Measurements from ENCODE around the gene METAP1D. TPM values are rescaled to one million over a fixed set of nuclear protein-coding genes. Genes with fewer than 3 reads are reported as not detected.

Gene METAP1D
- total RNA-seq, 1 donor from 2014 or later, result 8.8 TPM

- Histone ChIP-seq H3K4me3 (no peak overlapping the region), H3K36me3 (no peaks in the 10 kb centered on the region), H3K9me3 (no peaks in the 10 kb centered on the region), H3K4me1 (no peaks in the 10 kb centered on the region), H3K27me3 (no peaks in the 10 kb centered on the region), H3K27ac (no peak overlapping the region)
- no peak for DNase-seq (ENCODE audit: extremely low spot score in 2 of 2)
- intact Hi-C loops (cut with DNase I), result no loop called here
- TF ChIP-seq POLR2A (IDR thresholded peaks at IDR 0.05) (no peak), POLR2AphosphoS5 (IDR thresholded peaks at IDR 0.05; ENCODE audit: insufficient read depth in 1 of 2, low read depth in 1 of 2) (no peak), CTCF (IDR thresholded peaks at IDR 0.05) (no peak)
These were observed 49.1 kb downstream of the METAP1D start for GRCh38 chr2:172048508-172049503.

DNA sequence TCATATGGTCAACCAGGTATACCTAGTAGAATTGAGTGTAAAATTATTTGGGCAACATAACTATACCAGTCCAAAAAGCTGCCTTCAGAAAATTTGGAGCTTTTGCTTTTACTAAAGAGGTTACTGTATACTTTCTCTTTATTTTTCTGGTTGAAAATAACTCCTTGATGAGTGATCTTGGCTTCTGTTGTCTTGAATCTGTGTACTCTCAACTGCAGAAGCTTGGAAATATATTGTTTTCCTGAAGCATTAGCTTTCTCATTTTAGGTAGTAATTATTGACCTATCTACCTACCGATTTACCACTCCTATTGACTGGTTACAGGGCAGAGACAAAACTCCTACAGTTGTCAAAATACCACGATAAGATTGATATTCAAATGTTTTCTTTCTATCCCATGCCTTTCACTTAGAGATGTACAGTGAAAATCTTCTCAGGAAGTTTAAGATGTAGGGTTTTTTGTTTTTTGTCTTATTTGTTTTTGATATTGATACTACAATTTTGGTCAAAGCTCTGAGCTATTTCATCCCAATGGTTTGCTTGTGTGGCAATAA is 49.9 kb downstream of the METAP1D start:
- H3K9me3 ChIP-seq, result no peaks in the 10 kb centered on the region
- H3K4me1 ChIP-seq, result no peaks in the 10 kb centered on the region
- no peak overlapping the region for H3K27ac ChIP-seq
- no peaks in the 10 kb centered on the region for H3K36me3 ChIP-seq
- TF ChIP-seq POLR2A (IDR thresholded peaks at IDR 0.05) (no peak), CTCF (IDR thresholded peaks at IDR 0.05) (no peak), POLR2AphosphoS5 (IDR thresholded peaks at IDR 0.05; ENCODE audit: insufficient read depth in 1 of 2, low read depth in 1 of 2) (no peak)
- H3K27me3 ChIP-seq, result no peaks in the 10 kb centered on the region
- H3K4me3 ChIP-seq, result no peak overlapping the region
- intact Hi-C loops (cut with DNase I), result no loop called here
- DNase-seq (ENCODE audit: extremely low spot score in 2 of 2), result no peak

- H3K4me1 ChIP-seq, result no peaks in the 10 kb centered on the region
- DNase-seq (ENCODE audit: extremely low spot score in 2 of 2), result no peak
- H3K27me3 ChIP-seq, result no peaks in the 10 kb centered on the region
- H3K27ac ChIP-seq, result no peak overlapping the region
- no peak overlapping the region for H3K4me3 ChIP-seq
- H3K36me3 ChIP-seq, result no peaks in the 10 kb centered on the region
- TF ChIP-seq CTCF (IDR thresholded peaks at IDR 0.05), result no peak
- TF ChIP-seq POLR2A (IDR thresholded peaks at IDR 0.05), result no peak
- no peak for TF ChIP-seq POLR2AphosphoS5 (IDR thresholded peaks at IDR 0.05; ENCODE audit: insufficient read depth in 1 of 2, low read depth in 1 of 2)
- no peaks in the 10 kb centered on the region for H3K9me3 ChIP-seq
- intact Hi-C loops (cut with DNase I), result no loop called here
These were observed 50.8 kb downstream of the METAP1D start for GRCh38 chr2:172050479-172051125.

GRCh38 chr2:172052000-172052983 is 52.5 kb downstream of the METAP1D start:
- H3K9me3 ChIP-seq, result no peaks in the 10 kb centered on the region
- intact Hi-C loops (cut with DNase I), result no loop called here
- H3K36me3 ChIP-seq, result no peaks in the 10 kb centered on the region
- H3K27ac ChIP-seq, result no peak overlapping the region
- H3K4me3 ChIP-seq, result no peak overlapping the region
- no peak for DNase-seq (ENCODE audit: extremely low spot score in 2 of 2)
- no peaks in the 10 kb centered on the region for H3K27me3 ChIP-seq
- TF ChIP-seq POLR2A (IDR thresholded peaks at IDR 0.05), result no peak
- TF ChIP-seq POLR2AphosphoS5 (IDR thresholded peaks at IDR 0.05; ENCODE audit: insufficient read depth in 1 of 2, low read depth in 1 of 2), result no peak
- TF ChIP-seq CTCF (IDR thresholded peaks at IDR 0.05), result no peak
- no peaks in the 10 kb centered on the region for H3K4me1 ChIP-seq

All from vagina (tissue), 2 donors.